ENCODE data around the gene CACNG7. TPM values are rescaled to one million over a fixed set of nuclear protein-coding genes. Genes with fewer than 3 reads are reported as not detected.

CACNG7 gene
- total RNA-seq, 1 experiment from 2014 or later = 22.7 TPM

DNA sequence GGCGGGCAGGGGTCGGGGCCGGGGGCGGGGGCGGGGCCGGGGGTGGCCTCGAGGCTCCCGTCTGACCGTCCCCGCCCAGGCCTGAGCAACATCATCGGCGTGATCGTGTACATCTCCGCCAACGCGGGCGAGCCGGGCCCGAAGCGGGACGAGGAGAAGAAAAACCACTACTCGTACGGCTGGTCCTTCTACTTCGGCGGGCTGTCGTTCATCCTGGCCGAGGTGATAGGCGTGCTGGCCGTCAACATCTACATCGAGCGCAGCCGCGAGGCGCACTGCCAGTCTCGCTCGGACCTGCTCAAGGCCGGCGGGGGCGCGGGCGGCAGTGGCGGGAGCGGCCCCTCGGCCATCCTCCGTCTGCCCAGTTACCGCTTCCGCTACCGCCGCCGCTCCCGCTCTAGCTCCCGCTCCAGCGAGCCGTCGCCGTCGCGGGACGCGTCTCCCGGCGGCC lies 72.9 kb downstream of the CACNG7 start:
- H3K4me1 Mint-ChIP-seq = peaks cover 12 to 18% of the 10 kb centered on the region in 2 experiments
- Histone ChIP-seq H2BK120ac (ENCODE audit: low read depth, low read length, poor library complexity, severe bottlenecking) (no peak overlapping the region), H3K4me1 (ENCODE audit: insufficient read depth, low read length) (peaks cover 2% of the 10 kb centered on the region; the same call in 1 of the 2 replicates), H4K91ac (ENCODE audit: insufficient read length, low read depth, low read length) (no peak overlapping the region), H3K9ac (ENCODE audit: extremely low read depth, insufficient read length, low read length) (peak overlapping the region; percentile 30), H3T11ph (ENCODE audit: low read length) (no peak overlapping the region), H2BK20ac (ENCODE audit: low read depth, low read length, poor library complexity, severe bottlenecking) (no peak overlapping the region), H3K27me3 (ENCODE audit: insufficient read depth, low read length) (no peaks in the 10 kb centered on the region), H4K20me1 (ENCODE audit: control insufficient read depth, insufficient read depth, insufficient read length) (no peaks in the 10 kb centered on the region), H3K79me2 (ENCODE audit: insufficient read depth, low read length) (no peaks in the 10 kb centered on the region), H2BK12ac (ENCODE audit: insufficient read length, low read depth, low read length) (no peak overlapping the region), H4K8ac (replicated peaks; ENCODE audit: insufficient read length, low read depth, low read length) (no peak overlapping the region), H2AK5ac (ENCODE audit: insufficient read length, low read length) (no peak overlapping the region), H3K56ac (ENCODE audit: insufficient read length, low read depth, low read length) (no peak overlapping the region), H3K9me3 (ENCODE audit: control insufficient read depth, low read depth, low read length) (no peaks in the 10 kb centered on the region), H3K4me2 (ENCODE audit: insufficient read depth, insufficient read length, low read length) (peak overlapping the region; percentile 78), H2BK5ac (ENCODE audit: insufficient read length, low read length) (no peak overlapping the region), H3K14ac (ENCODE audit: insufficient read depth, low read length) (peak overlapping the region; percentile 62; the same call in 1 of the 2 replicates), H3K4ac (ENCODE audit: low read depth, low read length) (no peak overlapping the region), H3K27ac (ENCODE audit: insufficient read length, low read depth, low read length) (no peak overlapping the region), H2BK15ac (ENCODE audit: low read depth, low read length) (no peak overlapping the region), H3K18ac (ENCODE audit: insufficient read length, low read depth, low read length) (peak overlapping the region; percentile 74), H3K23me2 (ENCODE audit: insufficient read length, low read depth, low read length, poor library complexity, severe bottlenecking) (peaks cover 24% of the 10 kb centered on the region), H4K5ac (ENCODE audit: insufficient read length, low read depth, low read length) (no peak overlapping the region), H3K79me1 (ENCODE audit: insufficient read depth, low read depth, low read length, poor library complexity, severe bottlenecking) (no peaks in the 10 kb centered on the region), H3K23ac (ENCODE audit: insufficient read length, low read depth, low read length) (no peak overlapping the region), H2AFZ (ENCODE audit: low read length) (no peak overlapping the region)
- peak; percentile 60 for DNase-seq
- no CpG with 5 or more reads among the region's 62 CpGs for WGBS (ENCODE audit: extremely low coverage, insufficient read length, low lambda C conversion rate)
- H3K4me3 Mint-ChIP-seq = peak overlapping the region; percentile 66 to 73; a peak in 3 of 5 replicates
- no peak overlapping the region for H3K27ac Mint-ChIP-seq
- H3K27me3 Mint-ChIP-seq (ENCODE audit: low read depth) = peaks cover 10% of the 10 kb centered on the region
- TF ChIP-seq, protein P1, sequence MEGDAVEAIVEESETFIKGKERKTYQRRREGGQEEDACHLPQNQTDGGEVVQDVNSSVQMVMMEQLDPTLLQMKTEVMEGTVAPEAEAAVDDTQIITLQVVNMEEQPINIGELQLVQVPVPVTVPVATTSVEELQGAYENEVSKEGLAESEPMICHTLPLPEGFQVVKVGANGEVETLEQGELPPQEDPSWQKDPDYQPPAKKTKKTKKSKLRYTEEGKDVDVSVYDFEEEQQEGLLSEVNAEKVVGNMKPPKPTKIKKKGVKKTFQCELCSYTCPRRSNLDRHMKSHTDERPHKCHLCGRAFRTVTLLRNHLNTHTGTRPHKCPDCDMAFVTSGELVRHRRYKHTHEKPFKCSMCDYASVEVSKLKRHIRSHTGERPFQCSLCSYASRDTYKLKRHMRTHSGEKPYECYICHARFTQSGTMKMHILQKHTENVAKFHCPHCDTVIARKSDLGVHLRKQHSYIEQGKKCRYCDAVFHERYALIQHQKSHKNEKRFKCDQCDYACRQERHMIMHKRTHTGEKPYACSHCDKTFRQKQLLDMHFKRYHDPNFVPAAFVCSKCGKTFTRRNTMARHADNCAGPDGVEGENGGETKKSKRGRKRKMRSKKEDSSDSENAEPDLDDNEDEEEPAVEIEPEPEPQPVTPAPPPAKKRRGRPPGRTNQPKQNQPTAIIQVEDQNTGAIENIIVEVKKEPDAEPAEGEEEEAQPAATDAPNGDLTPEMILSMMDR (conservative IDR thresholded peaks at IDR 0.05) = no peak
- H3K36me3 Mint-ChIP-seq (ENCODE audit: insufficient read depth in 1 of 3, low read depth in 3 of 3) = no peaks in the 10 kb centered on the region
- no peaks in the 10 kb centered on the region; a peak in 1 of 5 replicates for H3K9me3 Mint-ChIP-seq
